Stimulated activated CD8-positive, alpha-beta memory T cell treated with anti-CD3 and anti-CD28 coated beads, Interleukin-12 subunit alpha, Interleukin-12 subunit beta, amount 100 ng/mL, for 1 hour (primary cell): Measurements from ENCODE around the gene RNF14.
A peak's percentile ranks its signal among the peaks of the same experiment; 100 is the strongest.

ENCODE experiments used
- DNase-seq: peaks from one replicate; pipeline ENCODE4 v3.0.0-alpha.2; 2020; ENCODE audit warnings: low read depth

The RNF14 gene

GRCh38 chr5:141947316-141947715 is 21.6 kb upstream of the RNF14 start:
- DNase-seq, result no peak

GRCh38 chr5:141948812-141949211 is 20.1 kb upstream of the RNF14 start:
- DNase-seq, result no peak

GRCh38 chr5:141949511-141949910 is 19.4 kb upstream of the RNF14 start:
- no peak for DNase-seq

- DNase-seq, result no peak
Measured at GRCh38 chr5:141950207-141951005, 18.5 kb upstream of the RNF14 start.

- no peak for DNase-seq
Measured at GRCh38 chr5:141951332-141951781, 17.5 kb upstream of the RNF14 start.

GRCh38 chr5:141952020-141952419 is 16.9 kb upstream of the RNF14 start:
- no peak for DNase-seq

- no peak for DNase-seq
Measured at GRCh38 chr5:141954194-141954593, 14.7 kb upstream of the RNF14 start.

GRCh38 chr5:141957367-141957996 is 11.4 kb upstream of the RNF14 start:
- DNase-seq, result no peak

- no peak for DNase-seq
Measured at GRCh38 chr5:141958113-141958512, 10.8 kb upstream of the RNF14 start, which contains the start of gene PCDH12. Gene PCDH12 (minus strand): TSS chr5:141958202. CDS start chr5:141957851, 351 bp downstream.

- DNase-seq, result no peak
Measured at GRCh38 chr5:141958546-141959172, 10.2 kb upstream of the RNF14 start.

- DNase-seq, result no peak
Measured at GRCh38 chr5:141960018-141960417, 8.9 kb upstream of the RNF14 start.

- peak; percentile 84 for DNase-seq
Measured at GRCh38 chr5:141960449-141961323, 8.2 kb upstream of the RNF14 start.

GRCh38 chr5:141961466-141961865 is 7.4 kb upstream of the RNF14 start:
- no peak for DNase-seq

GRCh38 chr5:141963701-141964100 is 5.2 kb upstream of the RNF14 start:
- no peak for DNase-seq

- DNase-seq, result no peak
Measured at GRCh38 chr5:141965071-141965470, 3.8 kb upstream of the RNF14 start.

- DNase-seq, result no peak
Measured at GRCh38 chr5:141966275-141966962, 2.5 kb upstream of the RNF14 start.

GRCh38 chr5:141966963-141967333 is 2.0 kb upstream of the RNF14 start:
- DNase-seq, result no peak

GRCh38 chr5:141969783-141970771 is 1.2 kb downstream of the RNF14 start:
- DNase-seq, result no peak

- no peak for DNase-seq
Measured at GRCh38 chr5:141973871-141974595, 5.1 kb downstream of the RNF14 start.

- no peak for DNase-seq
Measured at GRCh38 chr5:141976176-141976575, 7.3 kb downstream of the RNF14 start.
